Keratinocyte (primary cell): ENCODE measurements around the gene SORBS2. TPM values are rescaled to one million over a fixed set of nuclear protein-coding genes. Genes with fewer than 3 reads are reported as not detected.
A peak's percentile ranks its signal among the peaks of the same experiment; 100 is the strongest.

Experiments
- DNase-seq: peaks from one replicate; pipeline ENCODE4 v3.0.0-alpha.2; 2011; ENCODE audit warnings: low read depth, missing footprints, low spot score
- FAIRE-seq: peaks from 2 replicates; lab custom pipeline; 2011; peaks lifted over from hg19 to GRCh38; lab: Jason Lieb, UNC
- H2AFZ ChIP-seq: 2 replicates; pipeline ENCODE4 v1.6.0; 2012; ENCODE audit warnings: low read length, control low read depth, inconsistent platforms; ENCODE audit not compliant: control insufficient read depth
- H3K27ac ChIP-seq: 2 replicates; pipeline ENCODE4 v1.5.1; 2011; ENCODE audit warnings: low read length; ENCODE audit not compliant: control insufficient read depth, insufficient read depth
- H3K27me3 ChIP-seq: 3 replicates; pipeline ENCODE4 v1.6.0; 2011; ENCODE audit warnings: low read length; ENCODE audit not compliant: control insufficient read depth, insufficient read depth; ENCODE audit errors: extremely low read depth
- H3K36me3 ChIP-seq, 2 experiments: 2 replicates in 1 of 2; 3 replicates in 1 of 2; pipeline ENCODE4 v1.5.1; 2011; ENCODE audit warnings: low read length in 2 of 2, mild to moderate bottlenecking in 1 of 2; ENCODE audit not compliant: control insufficient read depth in 2 of 2, insufficient read depth in 2 of 2; ENCODE audit errors: extremely low read depth in 1 of 2
- H3K4me1 ChIP-seq: 3 replicates; pipeline ENCODE4 v1.5.1; 2011; ENCODE audit warnings: low read length; ENCODE audit not compliant: control insufficient read depth, insufficient read depth; ENCODE audit errors: extremely low read depth
- H3K4me2 ChIP-seq: 3 replicates; pipeline ENCODE4 v1.6.0; 2011; ENCODE audit warnings: low read depth, low read length; ENCODE audit not compliant: control insufficient read depth, insufficient read depth; ENCODE audit errors: extremely low read depth
- H3K4me3 ChIP-seq, 3 experiments: fragments of 200-600 bp in 1 of 3; sonication (generic) in 1 of 3; 2 replicates in 2 of 3; 3 replicates in 1 of 3; pipeline ENCODE4 v1.5.1; 2011 to 2016; ENCODE audit warnings: low read length in 3 of 3, mild to moderate bottlenecking in 3 of 3, control low read depth in 2 of 3, inconsistent platforms in 1 of 3, low read depth in 1 of 3, mixed read lengths in 1 of 3, mixed run types in 1 of 3, moderate library complexity in 1 of 3; ENCODE audit not compliant: control insufficient read depth in 2 of 3, insufficient read depth in 2 of 3; ENCODE audit errors: extremely low read depth in 1 of 3
- H3K79me2 ChIP-seq: 2 replicates; pipeline ENCODE4 v1.6.0; 2012; ENCODE audit warnings: low read length; ENCODE audit not compliant: control insufficient read depth, insufficient read depth
- H3K9ac ChIP-seq: 3 replicates; pipeline ENCODE4 v1.6.0; 2011; ENCODE audit warnings: low read length; ENCODE audit not compliant: control insufficient read depth, insufficient read depth; ENCODE audit errors: extremely low read depth
- H3K9me1 ChIP-seq: 3 replicates; pipeline ENCODE4 v1.6.0; 2011; ENCODE audit warnings: low read length; ENCODE audit not compliant: control insufficient read depth, insufficient read depth; ENCODE audit errors: extremely low read depth
- H3K9me3 ChIP-seq: 2 replicates; pipeline ENCODE4 v1.5.1; 2012; ENCODE audit warnings: low read depth, low read length; ENCODE audit not compliant: control insufficient read depth
- H4K20me1 ChIP-seq: 3 replicates; pipeline ENCODE4 v1.6.0; 2011; ENCODE audit warnings: low read length; ENCODE audit not compliant: control insufficient read depth, insufficient read depth; ENCODE audit errors: extremely low read depth
- EZH2 ChIP-seq: IDR thresholded peaks from one replicate; pipeline ENCODE4 v1.6.1; 2012; ENCODE audit warnings: inconsistent platforms, mild to moderate bottlenecking, low read length, moderate library complexity
- dilution Hi-C: fragments of 300-500 bp; cut with MboI; formaldehyde crosslinking; loops from one replicate; pipeline ENCODE4 v1.7.0; 2020; ENCODE audit warnings: low sequenced_read_pairs; ENCODE audit not compliant: extremely low pct_ligation_motif_present
- polyA plus RNA-seq, 5 experiments: library from polyadenylated mRNA; depleted of rRNA in 3 of 5; stranded (reverse) in 3 of 5; stranded (forward) in 1 of 5; unstranded in 1 of 5; fragments of >200 nt; gene quantifications; 1 replicate in 1 of 5; 2 replicates in 3 of 5; 3 replicates in 1 of 5; pipeline versions ENCODE4 v1.2.1 to v1.2.3, GENCODE V29; 2011 to 2012; ENCODE audit warnings: missing spikeins in 2 of 5, low read depth in 1 of 5, low replicate concordance in 1 of 5
- TF ChIP-seq, protein P1 (sequence below), 3 experiments: IDR thresholded peaks in 1 of 3; conservative IDR thresholded peaks in 1 of 3; optimal IDR thresholded peaks in 1 of 3; 2 replicates in 2 of 3; 3 replicates in 1 of 3; pipeline versions ENCODE3 to v1.5.1; 2011; ENCODE audit warnings: low read length in 3 of 3, mild to moderate bottlenecking in 3 of 3, moderate library complexity in 2 of 3, control low read depth in 1 of 3, inconsistent platforms in 1 of 3; ENCODE audit not compliant: insufficient read depth in 2 of 3; ENCODE audit errors: extremely low read depth in 1 of 3

Gene SORBS2
- polyA plus RNA-seq, 1 donor (not counting 4 experiments of a cell fraction or from before 2014, with no cell fraction given): 0.14 TPM

GRCh38 chr4:185849664-185850550 is 37.9 kb upstream of the SORBS2 start:
- H3K36me3 ChIP-seq: no peaks in the 10 kb centered on the region
- DNase-seq (no peak), FAIRE-seq (no peak)
- peaks cover 19% of the 10 kb centered on the region for H3K4me1 ChIP-seq
- H3K4me2 ChIP-seq: no peak overlapping the region
- no peaks in the 10 kb centered on the region for H4K20me1 ChIP-seq
- no peaks in the 10 kb centered on the region for H3K27me3 ChIP-seq
- dilution Hi-C loops: no loop called here
- no peak overlapping the region for H2AFZ ChIP-seq
- no peaks in the 10 kb centered on the region for H3K79me2 ChIP-seq
- H3K9me1 ChIP-seq: no peaks in the 10 kb centered on the region
- no peak for TF ChIP-seq EZH2
- TF ChIP-seq, protein P1, sequence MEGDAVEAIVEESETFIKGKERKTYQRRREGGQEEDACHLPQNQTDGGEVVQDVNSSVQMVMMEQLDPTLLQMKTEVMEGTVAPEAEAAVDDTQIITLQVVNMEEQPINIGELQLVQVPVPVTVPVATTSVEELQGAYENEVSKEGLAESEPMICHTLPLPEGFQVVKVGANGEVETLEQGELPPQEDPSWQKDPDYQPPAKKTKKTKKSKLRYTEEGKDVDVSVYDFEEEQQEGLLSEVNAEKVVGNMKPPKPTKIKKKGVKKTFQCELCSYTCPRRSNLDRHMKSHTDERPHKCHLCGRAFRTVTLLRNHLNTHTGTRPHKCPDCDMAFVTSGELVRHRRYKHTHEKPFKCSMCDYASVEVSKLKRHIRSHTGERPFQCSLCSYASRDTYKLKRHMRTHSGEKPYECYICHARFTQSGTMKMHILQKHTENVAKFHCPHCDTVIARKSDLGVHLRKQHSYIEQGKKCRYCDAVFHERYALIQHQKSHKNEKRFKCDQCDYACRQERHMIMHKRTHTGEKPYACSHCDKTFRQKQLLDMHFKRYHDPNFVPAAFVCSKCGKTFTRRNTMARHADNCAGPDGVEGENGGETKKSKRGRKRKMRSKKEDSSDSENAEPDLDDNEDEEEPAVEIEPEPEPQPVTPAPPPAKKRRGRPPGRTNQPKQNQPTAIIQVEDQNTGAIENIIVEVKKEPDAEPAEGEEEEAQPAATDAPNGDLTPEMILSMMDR (optimal IDR thresholded peaks at IDR 0.05 in 1 of 3, IDR thresholded peaks at IDR 0.05 in 1 of 3, conservative IDR thresholded peaks at IDR 0.05 in 1 of 3; ENCODE audit: extremely low read depth in 1 of 3, insufficient read depth in 2 of 3, low read length in 3 of 3): no peak
- H3K9ac ChIP-seq: no peak overlapping the region
- no peak overlapping the region for H3K27ac ChIP-seq
- no peaks in the 10 kb centered on the region for H3K9me3 ChIP-seq
- H3K4me3 ChIP-seq: no peak overlapping the region

- peak overlapping the region in 1 of 3 experiments; percentile 3 for H3K4me3 ChIP-seq
- no peaks in the 10 kb centered on the region for H3K9me3 ChIP-seq
- FAIRE-seq: peak; percentile 97
- H3K36me3 ChIP-seq: no peaks in the 10 kb centered on the region
- no peaks in the 10 kb centered on the region for H3K79me2 ChIP-seq
- H3K27ac ChIP-seq: peak overlapping the region; percentile 73
- dilution Hi-C loops: no loop called here
- TF ChIP-seq EZH2: no peak
- TF ChIP-seq, protein P1 (optimal IDR thresholded peaks at IDR 0.05 in 1 of 3, IDR thresholded peaks at IDR 0.05 in 1 of 3, conservative IDR thresholded peaks at IDR 0.05 in 1 of 3; ENCODE audit: extremely low read depth in 1 of 3, insufficient read depth in 2 of 3, low read length in 3 of 3): no peak
- no peaks in the 10 kb centered on the region for H3K27me3 ChIP-seq
- peak overlapping the region; percentile 82 for H2AFZ ChIP-seq
- no peaks in the 10 kb centered on the region for H4K20me1 ChIP-seq
- H3K4me2 ChIP-seq: peak overlapping the region; percentile 62
- peak overlapping the region; percentile 20 for H3K9ac ChIP-seq
- H3K9me1 ChIP-seq: no peaks in the 10 kb centered on the region
- peak; percentile 68 for DNase-seq
- peaks cover 15% of the 10 kb centered on the region for H3K4me1 ChIP-seq
These were observed 35.5 kb upstream of the SORBS2 start for GRCh38 chr4:185847352-185848097.
